SKM-1 (cell line): ENCODE measurements around the gene FAM174B.

Source experiments
- DNase-seq: peaks from one replicate; lab custom pipeline; 2025; ENCODE audit not compliant: unreplicated experiment; lab: John Stamatoyannopoulos, UW

FAM174B gene

GRCh38 chr15:92574566-92574965, 81.0 kb downstream of the FAM174B start:
- DNase-seq: no peak

- no peak for DNase-seq
These were observed 81.4 kb downstream of the FAM174B start for GRCh38 chr15:92574161-92574560.

- DNase-seq: no peak
These were observed 83.8 kb downstream of the FAM174B start for GRCh38 chr15:92571824-92572223.

DNA sequence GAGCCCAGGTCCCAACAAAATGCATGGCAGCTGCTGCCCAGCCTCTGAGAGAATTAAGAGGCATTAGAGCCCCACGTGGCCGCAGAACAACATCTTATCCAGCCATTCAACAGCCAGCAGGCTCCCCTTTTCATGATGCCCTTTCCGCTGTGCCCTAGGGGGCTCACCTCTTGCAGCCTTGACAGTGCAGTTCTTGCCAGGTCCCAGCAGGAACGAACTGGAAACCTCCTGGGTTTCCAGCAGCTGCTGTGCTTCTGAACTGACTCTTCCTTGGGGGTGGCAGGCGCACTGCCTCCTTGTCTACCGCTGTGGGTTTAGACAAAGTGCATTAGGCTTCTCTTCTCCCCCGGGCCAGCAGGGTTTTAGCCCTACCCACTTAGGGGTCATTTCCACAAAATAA, 85.2 kb downstream of the FAM174B start:
- no peak for DNase-seq

- no peak for DNase-seq
These were observed 85.8 kb downstream of the FAM174B start for GRCh38 chr15:92569778-92570177.
